GM12878 (cell line): ENCODE data around the gene NHSL1. TPM values are rescaled to one million over a fixed set of nuclear protein-coding genes. Genes with fewer than 3 reads are reported as not detected.

Experiments
- BCLAF1 ChIP-seq: fragments of 450-650 bp; IDR thresholded peaks from 2 replicates; pipeline ENCODE4 v1.6.1; 2017; ENCODE audit warnings: antibody characterized with exemption, mild to moderate bottlenecking, moderate library complexity
- CREM ChIP-seq: IDR thresholded peaks from 2 replicates; pipeline ENCODE4 v1.6.1; 2014; ENCODE audit warnings: antibody characterized with exemption, low read depth
- ELK1 ChIP-seq: IDR thresholded peaks from 2 replicates; pipeline ENCODE4 v1.6.1; 2012; ENCODE audit warnings: low read depth, low read length, improper control_type of control experiment
- SIX5 ChIP-seq: IDR thresholded peaks from 2 replicates; pipeline ENCODE4 v1.6.1; 2011; ENCODE audit warnings: mild to moderate bottlenecking, low read depth, low read length, moderate library complexity; ENCODE audit not compliant: severe bottlenecking
- YBX1 ChIP-seq: fragments of 450-650 bp; IDR thresholded peaks from 2 replicates; pipeline ENCODE4 v1.6.1; 2016; ENCODE audit warnings: antibody characterized with exemption
- ZBTB33 ChIP-seq: fragments of 450-650 bp; IDR thresholded peaks from 2 replicates; pipeline ENCODE4 v1.6.1; 2017; ENCODE audit warnings: mild to moderate bottlenecking
- ZSCAN29 ChIP-seq: fragments of 450-650 bp; IDR thresholded peaks from 2 replicates; pipeline ENCODE4 v1.6.1; 2017; ENCODE audit warnings: mild to moderate bottlenecking, moderate library complexity
- polyA plus RNA-seq, 11 experiments: library from polyadenylated mRNA; depleted of rRNA in 4 of 11; unstranded in 6 of 11; stranded (reverse) in 5 of 11; fragments of >200 nt; fragmentation: Nextera tagmentation in 4 of 11; fragmentation: Illumina TruSeq in 1 of 11; extraction: Ambion mirVana in 4 of 11; extraction: Trizol in 1 of 11; gene quantifications; 1 replicate in 1 of 11; 2 replicates in 10 of 11; pipeline versions ENCODE4 v1.2.1 to v1.2.3, GENCODE V29; 2011 to 2016; ENCODE audit warnings: inconsistent platforms in 2 of 11, missing spikeins in 2 of 11, low read depth in 1 of 11
- total RNA-seq, 4 experiments: library from RNA; depleted of rRNA in 3 of 4; stranded (reverse); fragments of >200 nt in 3 of 4; fragmentation: Illumina TruSeq in 1 of 4; extraction: Trizol in 1 of 4; gene quantifications; 2 replicates each; pipeline versions ENCODE4 v1.2.1 to v1.2.3, GENCODE V29; 2013 to 2021

Gene NHSL1
- total and polyA plus RNA-seq, 10 of the 15 experiments (the other 5 are each of a cell fraction or from before 2014, with no cell fraction given), result 0.26 to 14.1 (median 0.90) TPM

- TF ChIP-seq ZBTB33, result no peak
- TF ChIP-seq CREM, result no peak
- TF ChIP-seq YBX1, result no peak
- TF ChIP-seq ZSCAN29, result no peak
- TF ChIP-seq ELK1, result no peak
- no peak for TF ChIP-seq SIX5
- TF ChIP-seq BCLAF1, result no peak
Observed at GRCh38 chr6:138442663-138443062, 56.6 kb downstream of the NHSL1 start (continued).
